HCT116 (cell line): Measurements from ENCODE around the gene ACD. TPM values are rescaled to one million over a fixed set of nuclear protein-coding genes. Genes with fewer than 3 reads are reported as not detected.
A peak's percentile ranks its signal among the peaks of the same experiment; 100 is the strongest.

ENCODE experiments used
- ATAC-seq: fragments of 200-7000 bp; cut with Tn5 transposase; 2 replicates; pipeline ENCODE4 v1.9.1; 2020; ENCODE audit warnings: mild to moderate bottlenecking, moderate library complexity
- BruUV-seq: library from RNA; stranded (reverse); fragments of 400-500 nt; replicated peaks from 2 replicates; lab custom pipeline; 2021; lab: Mats Ljungman, UMichigan
- CTCF ChIA-PET: fragments of 300-600 bp; sonication (Branson Sonifier 250); formaldehyde crosslinking; loops from one replicate; lab custom pipeline; 2021; ENCODE audit warnings: antibody characterized with exemption; lab: Charles Lee
- POLR2A ChIA-PET: fragments of 300-600, 350-600 bp; sonication (Branson Sonifier 250); formaldehyde crosslinking; loops from one replicate; lab custom pipeline; 2021; ENCODE audit warnings: antibody characterized with exemption; lab: Charles Lee
- RAD21 ChIA-PET, 2 experiments: fragments of 300-600 bp; sonication (Branson Sonifier 250); formaldehyde crosslinking; loops; one replicate each; lab custom pipeline; 2023; ENCODE audit warnings: low total read pairs in 2 of 2; ENCODE audit not compliant: uncharacterized antibody in 2 of 2, unreplicated experiment in 2 of 2, low non-redundant PET in 1 of 2; lab: Charles Lee
- DNase-seq: peaks from one replicate; pipeline ENCODE4 v3.0.0-alpha.2; 2010; ENCODE audit warnings: low read depth, low spot score
- H2AFZ ChIP-seq: fragments of 200-600 bp; shearing (Covaris generic), sonication (generic); 2 replicates; pipeline ENCODE4 v1.6.1; 2017; ENCODE audit warnings: low read depth, mixed run types, mixed read lengths, antibody characterized with exemption, low read length; ENCODE audit not compliant: poor library complexity, severe bottlenecking
- H3K27ac ChIP-seq: 2 replicates; pipeline ENCODE4 v1.5.1; 2012; ENCODE audit warnings: low read depth, low read length
- H3K27me3 ChIP-seq: fragments of 200-600 bp; sonication (generic); 2 replicates; pipeline ENCODE4 v1.6.1; 2016; ENCODE audit warnings: mixed run types, low read length, mixed read lengths; ENCODE audit not compliant: insufficient read depth
- H3K36me3 ChIP-seq, 2 experiments: fragments of 200-500 bp in 1 of 2; fragments of 200-600 bp in 1 of 2; sonication (Bioruptor generic) in 1 of 2; sonication (generic) in 1 of 2; 2 replicates each; pipeline versions ENCODE4 v1.5.1 to v1.6.1; 2014 to 2016; ENCODE audit warnings: low read length in 2 of 2, inconsistent platforms in 1 of 2, mixed read lengths in 1 of 2, mixed run types in 1 of 2; ENCODE audit not compliant: insufficient read depth in 2 of 2, control insufficient read depth in 1 of 2
- H3K4me1 ChIP-seq, 2 experiments: fragments of 200-600 bp in 1 of 2; sonication (generic) in 1 of 2; 2 replicates each; pipeline versions ENCODE4 v1.5.1 to v1.6.1; 2012 to 2017; ENCODE audit warnings: low read length in 2 of 2, inconsistent platforms in 1 of 2, mild to moderate bottlenecking in 1 of 2, mixed read lengths in 1 of 2, mixed run types in 1 of 2, moderate library complexity in 1 of 2; ENCODE audit not compliant: insufficient read depth in 2 of 2, control insufficient read depth in 1 of 2
- H3K4me2 ChIP-seq: fragments of 200-600 bp; sonication (generic); 2 replicates; pipeline ENCODE4 v1.6.1; 2017; ENCODE audit warnings: mixed run types, low read length, mixed read lengths
- H3K4me3 ChIP-seq, 2 experiments: fragments of 200-600 bp in 1 of 2; sonication (generic) in 1 of 2; replicated peaks in 1 of 2; 2 replicates each; pipeline ENCODE4 v1.5.1; 2011 to 2016; ENCODE audit warnings: low read length in 2 of 2, control low read depth in 1 of 2, low read depth in 1 of 2, mild to moderate bottlenecking in 1 of 2, mixed read lengths in 1 of 2, mixed run types in 1 of 2
- H3K79me2 ChIP-seq: fragments of 200-600 bp; sonication (generic); 2 replicates; pipeline ENCODE4 v1.6.1; 2017; ENCODE audit warnings: mild to moderate bottlenecking, mixed run types, low read length, moderate library complexity, mixed read lengths; ENCODE audit not compliant: insufficient read depth
- H3K9ac ChIP-seq: fragments of 200-600 bp; sonication (generic); 2 replicates; pipeline ENCODE4 v1.6.1; 2016; ENCODE audit warnings: low read length, mixed read lengths
- H3K9me2 ChIP-seq: fragments of 200-600 bp; sonication (generic), shearing (Covaris generic); 2 replicates; pipeline ENCODE4 v1.6.1; 2017; ENCODE audit warnings: mixed run types, mild to moderate bottlenecking, moderate library complexity; ENCODE audit not compliant: insufficient read depth
- H3K9me3 ChIP-seq, 2 experiments: fragments of 200-500 bp in 1 of 2; fragments of 200-600 bp in 1 of 2; sonication (Bioruptor generic) in 1 of 2; sonication (generic) in 1 of 2; 2 replicates each; pipeline ENCODE4 v1.6.1; 2014 to 2017; ENCODE audit warnings: low read length in 2 of 2, mixed read lengths in 2 of 2, inconsistent platforms in 1 of 2, low read depth in 1 of 2, mild to moderate bottlenecking in 1 of 2, mixed run types in 1 of 2, moderate library complexity in 1 of 2; ENCODE audit not compliant: control insufficient read depth in 1 of 2, insufficient read depth in 1 of 2
- H4K20me1 ChIP-seq: fragments of 200-600 bp; sonication (generic), shearing (Covaris generic); 2 replicates; pipeline ENCODE4 v1.6.1; 2017; ENCODE audit warnings: mixed run types, mild to moderate bottlenecking, moderate library complexity; ENCODE audit not compliant: insufficient read depth
- ATF3 ChIP-seq: IDR thresholded peaks from 2 replicates; pipeline ENCODE4 v1.6.1; 2012
- CEBPB ChIP-seq: IDR thresholded peaks from 2 replicates; pipeline ENCODE4 v1.6.1; 2012; ENCODE audit warnings: low read depth
- EGR1 ChIP-seq: IDR thresholded peaks from 2 replicates; pipeline ENCODE4 v1.6.1; 2012; ENCODE audit warnings: low read depth
- EZH2 ChIP-seq: fragments of 200-600 bp; sonication (generic); IDR thresholded peaks from 2 replicates; pipeline ENCODE4 v1.6.1; 2017; ENCODE audit warnings: antibody characterized with exemption, mixed run types
- MAX ChIP-seq: IDR thresholded peaks from 2 replicates; pipeline ENCODE4 v1.6.1; 2012
- POLR2A ChIP-seq: IDR thresholded peaks from 2 replicates; pipeline ENCODE4 v1.7.0; 2011; ENCODE audit warnings: borderline replicate concordance; ENCODE audit not compliant: insufficient read depth, insufficient read length; ENCODE audit errors: extremely low read depth
- POLR2AphosphoS5 ChIP-seq: IDR thresholded peaks from 2 replicates; pipeline ENCODE4 v1.6.1; 2011; ENCODE audit warnings: mild to moderate bottlenecking, low read depth, low read length, moderate library complexity
- REST ChIP-seq: IDR thresholded peaks from 2 replicates; pipeline ENCODE4 v1.6.1; 2012; ENCODE audit warnings: low read depth
- SIN3A ChIP-seq: IDR thresholded peaks from 2 replicates; pipeline ENCODE4 v1.6.1; 2012; ENCODE audit warnings: low read depth
- SP1 ChIP-seq: IDR thresholded peaks from 2 replicates; pipeline ENCODE4 v1.6.1; 2012; ENCODE audit warnings: low read depth
- SRF ChIP-seq: IDR thresholded peaks from 2 replicates; pipeline ENCODE4 v1.6.1; 2012; ENCODE audit warnings: low read depth
- YY1 ChIP-seq: IDR thresholded peaks from 2 replicates; pipeline ENCODE4 v1.6.1; 2011; ENCODE audit warnings: low read length, low read depth, moderate library complexity, mild to moderate bottlenecking; ENCODE audit not compliant: insufficient replicate concordance; ENCODE audit errors: extremely low read depth
- ZNF274 ChIP-seq: fragments of 200-500 bp; sonication (Bioruptor generic); IDR thresholded peaks from 2 replicates; pipeline ENCODE4 v1.6.1; 2014; ENCODE audit warnings: mild to moderate bottlenecking, low read depth, low read length, inconsistent platforms
- intact Hi-C: fragments of 100-400 bp; cut with micrococcal nuclease; formaldehyde crosslinking; loops from 2 replicates; pipeline ENCODE4 v1.10.0; 2022
- total RNA-seq: library from RNA; stranded (reverse); gene quantifications from one replicate; pipeline ENCODE4 v1.2.1, GENCODE V29; 2021; ENCODE audit not compliant: unreplicated experiment

Gene ACD
- total RNA-seq, 1 experiment from 2014 or later = 53.8 TPM

GRCh38 chr16:67667453-67667816 lies 7.4 kb upstream of the ACD start:
- H3K27me3 ChIP-seq = no peaks in the 10 kb centered on the region
- no peak for ATAC-seq
- ChIA-PET POLR2A (no interaction called here), CTCF (interaction anchor here (1.8 to 2.7 kb wide), 2 partner anchors 146 to 186 kb away, joined by 6 to 22 read pairs; partner anchors contain the start of gene ATP6V0D1), RAD21 (no interaction called here)
- BruUV-seq = no TSS peak
- H3K4me3 ChIP-seq = no peak overlapping the region
- no peak overlapping the region for H3K4me2 ChIP-seq
- H4K20me1 ChIP-seq = no peaks in the 10 kb centered on the region
- intact Hi-C loops = loop anchor here (10.0 kb wide), 1 partner anchor 713 kb away; no protein-coding TSS in a partner anchor
- H2AFZ ChIP-seq = no peak overlapping the region
- peak overlapping the region; percentile 50; the same call in 1 of the 2 replicates for H3K27ac ChIP-seq
- no peaks in the 10 kb centered on the region for H3K36me3 ChIP-seq
- H3K4me1 ChIP-seq = peaks cover 6 to 38% of the 10 kb centered on the region in 2 experiments; a peak in 3 of 4 replicates
- H3K9ac ChIP-seq = no peak overlapping the region
- DNase-seq = no peak
- H3K79me2 ChIP-seq = peaks cover 5% of the 10 kb centered on the region; the same call in 1 of the 2 replicates
- H3K9me2 ChIP-seq = no peaks in the 10 kb centered on the region
- H3K9me3 ChIP-seq = no peaks in the 10 kb centered on the region
- no peak for TF ChIP-seq CEBPB
- no peak for TF ChIP-seq EZH2
- TF ChIP-seq REST = no peak
- TF ChIP-seq MAX = no peak
- no peak for TF ChIP-seq SRF
- TF ChIP-seq YY1 = no peak
- TF ChIP-seq ZNF274 = no peak
- no peak for TF ChIP-seq EGR1
- TF ChIP-seq POLR2A = no peak
- no peak for TF ChIP-seq SP1
- no peak for TF ChIP-seq POLR2AphosphoS5
- TF ChIP-seq ATF3 = no peak
- no peak for TF ChIP-seq SIN3A
